ENCODE measurements around the gene MYBPH.

MYBPH gene

DNA sequence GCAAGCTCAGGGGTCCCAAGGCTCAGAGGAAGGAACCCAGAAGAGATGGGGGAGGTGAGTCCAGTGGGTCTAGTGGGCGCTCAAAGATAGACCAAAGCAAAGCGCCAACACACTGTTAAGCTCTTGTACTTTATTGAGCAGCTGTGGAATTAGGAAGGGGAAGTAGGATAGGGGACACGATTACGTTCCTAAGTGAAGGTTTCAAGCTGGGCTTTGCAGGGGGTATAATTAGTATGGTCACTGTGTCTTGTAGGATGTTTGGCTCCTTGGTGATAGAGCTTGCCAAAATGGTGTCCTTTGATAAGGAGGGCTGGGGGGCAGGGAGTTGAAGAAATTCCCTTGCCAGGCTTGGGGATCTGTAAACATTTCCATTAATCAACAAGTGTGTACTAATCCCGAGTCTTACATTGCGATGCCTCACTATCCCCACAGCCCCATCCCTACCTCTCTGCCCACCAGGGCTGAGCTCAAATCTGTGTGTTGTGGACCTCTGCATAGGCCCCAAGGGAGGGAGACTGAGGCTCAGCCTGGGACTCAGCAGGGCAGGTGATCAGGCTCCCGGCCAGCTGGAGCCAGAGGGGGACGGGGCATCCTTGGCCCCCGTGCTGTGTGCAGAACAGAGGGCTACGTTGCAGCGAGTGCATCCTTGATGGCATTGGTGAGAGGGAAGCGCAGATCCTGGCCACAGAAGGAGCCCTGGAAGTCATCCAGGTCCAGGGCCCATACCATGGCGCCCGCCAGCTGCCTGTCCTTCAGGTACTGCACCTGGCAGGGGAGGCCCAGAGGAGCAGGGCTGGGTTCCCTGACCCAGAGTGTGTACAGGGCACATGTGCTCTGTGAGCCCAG lies 3.4 kb upstream of the MYBPH start:
- H3K4me3 Mint-ChIP-seq = no peak overlapping the region
- peaks cover 3% of the 10 kb centered on the region for H3K27me3 Mint-ChIP-seq (ENCODE audit: low read depth)
- no peaks in the 10 kb centered on the region for H3K9me3 Mint-ChIP-seq
- no peak overlapping the region for H3K27ac Mint-ChIP-seq
- no peaks in the 10 kb centered on the region for H3K4me1 Mint-ChIP-seq (ENCODE audit: low read depth)
- no peaks in the 10 kb centered on the region for H3K36me3 Mint-ChIP-seq (ENCODE audit: low read depth)

DNA sequence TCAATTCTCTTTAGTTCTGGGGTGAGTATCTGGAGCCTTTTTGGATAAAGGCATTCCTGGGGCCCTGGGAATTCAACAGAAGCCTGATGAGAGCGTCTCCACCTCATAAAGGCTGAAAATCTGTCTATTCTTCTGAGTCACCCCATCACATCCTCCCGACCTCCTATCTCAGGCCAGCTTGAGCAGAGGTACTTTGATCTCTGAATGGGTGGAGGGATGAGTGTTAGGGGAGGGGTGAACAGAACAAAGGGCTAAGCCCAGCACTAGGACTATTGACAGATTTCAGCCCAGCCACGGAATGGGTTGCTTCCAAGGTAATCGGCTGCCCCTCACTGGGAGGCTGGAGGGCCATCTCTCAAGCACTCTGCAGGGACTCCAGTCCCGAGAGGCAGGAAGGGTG lies 2.5 kb upstream of the MYBPH start:
- Mint-ChIP-seq H3K27ac (no peak overlapping the region), H3K27me3 (ENCODE audit: low read depth) (peaks cover 3% of the 10 kb centered on the region), H3K9me3 (no peaks in the 10 kb centered on the region), H3K4me3 (no peak overlapping the region), H3K36me3 (ENCODE audit: low read depth) (no peaks in the 10 kb centered on the region), H3K4me1 (ENCODE audit: low read depth) (no peaks in the 10 kb centered on the region)

DNA sequence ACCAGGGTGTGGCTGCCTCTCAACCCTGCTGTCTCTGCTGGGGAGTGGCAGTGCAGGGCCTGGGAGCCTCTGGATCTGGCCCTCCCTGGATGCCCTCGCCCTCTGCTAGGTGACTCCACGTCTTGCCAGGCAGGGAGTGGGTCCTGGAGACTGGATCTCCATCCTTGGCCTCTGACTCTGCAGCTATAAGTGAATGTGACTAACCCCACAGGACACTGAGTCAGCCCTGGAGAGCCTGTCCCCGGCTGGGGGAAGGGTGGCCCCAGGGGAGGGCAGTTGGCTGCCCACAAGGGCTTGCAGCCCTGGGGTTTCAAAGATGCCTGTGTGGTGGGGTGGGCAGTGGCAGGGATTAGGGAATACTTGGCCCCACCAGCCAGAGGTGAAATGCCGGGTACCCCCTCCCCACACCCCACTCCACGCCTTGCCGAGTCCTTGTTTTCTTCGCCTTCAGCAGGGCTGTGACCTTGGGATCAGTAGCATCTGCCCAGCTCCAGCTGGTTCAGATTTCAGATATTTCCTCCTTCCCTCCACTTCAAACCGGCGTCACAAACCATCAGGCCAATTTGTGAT lies 1.9 kb upstream of the MYBPH start:
- H3K4me1 Mint-ChIP-seq (ENCODE audit: low read depth) = no peaks in the 10 kb centered on the region
- H3K9me3 Mint-ChIP-seq = no peaks in the 10 kb centered on the region
- no peak overlapping the region for H3K4me3 Mint-ChIP-seq
- no peak overlapping the region for H3K27ac Mint-ChIP-seq
- peaks cover 3% of the 10 kb centered on the region for H3K27me3 Mint-ChIP-seq (ENCODE audit: low read depth)
- no peaks in the 10 kb centered on the region for H3K36me3 Mint-ChIP-seq (ENCODE audit: low read depth)

DNA sequence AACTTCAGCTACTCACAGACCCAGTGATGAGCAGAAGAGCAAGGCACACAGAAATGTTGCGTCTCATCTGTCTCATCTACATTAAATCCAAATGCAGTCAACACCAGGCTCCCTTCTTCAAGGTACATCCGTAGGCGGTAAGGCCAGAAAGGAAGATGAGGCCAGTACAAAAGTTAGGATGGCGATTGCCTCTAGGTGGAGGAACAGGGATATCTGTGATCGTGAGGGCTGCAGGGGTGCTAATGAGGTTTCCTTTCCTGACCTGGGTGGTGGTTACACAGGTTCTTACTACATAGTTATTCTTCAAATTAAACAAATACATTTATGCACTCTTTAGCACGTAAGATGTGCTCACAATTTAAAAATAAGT lies 1.4 kb upstream of the MYBPH start:
- Mint-ChIP-seq H3K27ac (no peak overlapping the region), H3K4me1 (ENCODE audit: low read depth) (no peaks in the 10 kb centered on the region), H3K4me3 (no peak overlapping the region), H3K36me3 (ENCODE audit: low read depth) (no peaks in the 10 kb centered on the region), H3K9me3 (no peaks in the 10 kb centered on the region), H3K27me3 (ENCODE audit: low read depth) (peaks cover 3% of the 10 kb centered on the region)

DNA sequence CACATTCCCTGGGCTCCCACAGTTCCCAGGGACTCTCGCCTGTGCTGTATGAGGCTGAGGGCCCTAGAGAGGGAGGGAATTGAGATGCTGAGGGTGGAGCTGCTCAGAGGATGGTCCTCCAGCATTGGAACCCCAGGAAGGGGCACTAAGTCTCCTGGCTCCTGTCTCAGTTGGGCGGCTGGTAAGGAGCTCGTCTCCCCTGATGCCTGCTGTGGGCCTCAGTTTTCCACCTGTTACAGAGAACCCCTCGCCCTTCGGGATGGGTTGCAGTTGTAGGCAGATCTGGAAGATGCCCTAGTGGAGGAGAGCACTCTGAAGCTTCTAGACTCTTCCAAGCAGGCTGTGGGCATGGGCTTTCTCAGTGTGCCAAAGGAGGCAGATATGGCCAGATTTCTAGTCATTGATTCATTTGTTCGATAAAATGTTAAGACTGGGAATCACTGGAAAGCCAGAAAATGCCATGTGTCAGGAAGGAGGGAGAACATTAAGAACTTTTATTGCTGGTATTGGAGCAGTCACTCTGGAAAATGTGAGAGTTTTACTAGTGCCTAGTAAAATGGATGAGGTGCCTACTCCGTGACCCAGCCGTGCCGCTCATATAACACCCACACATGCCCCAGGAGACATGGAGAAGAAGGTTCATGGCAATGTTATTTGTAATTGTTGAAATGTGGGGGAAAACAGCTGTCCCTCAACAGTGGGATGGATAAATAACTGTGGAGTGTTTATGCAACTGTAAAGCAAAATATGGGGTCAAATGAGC lies 828 bp upstream of the MYBPH start:
- Mint-ChIP-seq H3K4me3 (no peak overlapping the region), H3K36me3 (ENCODE audit: low read depth) (no peaks in the 10 kb centered on the region)

DNA sequence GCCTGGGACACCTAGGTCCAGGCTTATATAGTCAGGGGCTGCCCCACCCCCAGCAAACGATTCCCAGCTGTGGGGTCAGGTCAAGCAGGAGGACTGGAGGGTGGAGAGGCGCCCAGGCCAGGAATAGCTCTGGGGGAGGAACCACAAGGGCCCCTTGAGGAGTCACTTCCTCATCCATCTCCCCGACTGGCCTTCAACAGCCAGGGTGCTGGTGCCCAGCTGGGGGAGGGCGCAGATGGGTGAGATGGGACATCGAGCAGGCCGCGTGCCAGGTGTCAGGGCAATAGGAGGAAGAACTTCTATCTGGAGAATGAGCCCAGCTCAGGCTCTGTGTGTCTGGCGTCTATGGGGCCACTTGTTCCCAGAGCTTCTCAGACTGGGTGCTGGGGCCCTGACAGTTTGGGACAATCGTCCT lies 208 bp upstream of the MYBPH start:
- Mint-ChIP-seq H3K9me3 (no peaks in the 10 kb centered on the region), H3K36me3 (ENCODE audit: low read depth) (no peaks in the 10 kb centered on the region), H3K4me1 (ENCODE audit: low read depth) (no peaks in the 10 kb centered on the region), H3K27me3 (ENCODE audit: low read depth) (peaks cover 3% of the 10 kb centered on the region), H3K27ac (no peak overlapping the region), H3K4me3 (no peak overlapping the region)

More for the DNA sequence above, 828 bp upstream of the MYBPH start:
- H3K9me3 Mint-ChIP-seq = no peaks in the 10 kb centered on the region
- H3K4me1 Mint-ChIP-seq (ENCODE audit: low read depth) = no peaks in the 10 kb centered on the region
- no peak overlapping the region for H3K27ac Mint-ChIP-seq
- H3K27me3 Mint-ChIP-seq (ENCODE audit: low read depth) = peaks cover 3% of the 10 kb centered on the region

DNA sequence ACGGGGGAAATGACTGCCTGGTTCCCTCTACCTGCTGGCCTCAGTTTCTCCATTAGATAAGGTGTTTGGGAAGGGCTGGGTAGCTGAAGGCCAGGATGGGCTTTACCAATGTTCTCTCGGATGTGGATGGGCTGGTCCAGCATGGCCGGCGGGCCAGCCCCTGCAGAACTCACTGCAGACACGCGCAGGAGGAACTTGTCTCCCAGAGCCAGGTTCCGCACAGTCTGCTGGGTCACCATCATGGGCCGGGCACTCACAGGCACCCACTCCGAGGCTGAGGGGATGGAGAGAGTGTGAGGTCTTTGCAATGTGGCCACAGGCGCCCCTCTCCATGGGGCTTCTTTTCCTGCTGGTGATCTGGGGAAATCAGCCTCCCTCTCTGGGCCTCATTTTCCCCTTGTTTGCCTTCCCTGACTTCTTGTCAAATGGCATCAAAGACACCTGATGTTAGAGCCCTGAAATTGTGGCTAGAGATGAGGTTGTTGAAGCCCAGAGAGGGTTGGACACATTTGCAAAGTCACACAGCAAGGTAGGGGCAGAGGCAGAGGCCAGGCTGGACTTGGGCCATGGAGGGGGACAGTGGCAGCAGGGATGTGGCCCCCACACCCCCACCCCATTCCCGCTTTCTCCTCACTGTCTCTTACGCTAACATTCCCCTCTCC lies 1.2 kb downstream of the MYBPH start:
- Mint-ChIP-seq H3K4me1 (ENCODE audit: low read depth) (no peaks in the 10 kb centered on the region), H3K9me3 (no peaks in the 10 kb centered on the region), H3K4me3 (no peak overlapping the region), H3K36me3 (ENCODE audit: low read depth) (no peaks in the 10 kb centered on the region), H3K27ac (no peak overlapping the region), H3K27me3 (ENCODE audit: low read depth) (peaks cover 3% of the 10 kb centered on the region)

DNA sequence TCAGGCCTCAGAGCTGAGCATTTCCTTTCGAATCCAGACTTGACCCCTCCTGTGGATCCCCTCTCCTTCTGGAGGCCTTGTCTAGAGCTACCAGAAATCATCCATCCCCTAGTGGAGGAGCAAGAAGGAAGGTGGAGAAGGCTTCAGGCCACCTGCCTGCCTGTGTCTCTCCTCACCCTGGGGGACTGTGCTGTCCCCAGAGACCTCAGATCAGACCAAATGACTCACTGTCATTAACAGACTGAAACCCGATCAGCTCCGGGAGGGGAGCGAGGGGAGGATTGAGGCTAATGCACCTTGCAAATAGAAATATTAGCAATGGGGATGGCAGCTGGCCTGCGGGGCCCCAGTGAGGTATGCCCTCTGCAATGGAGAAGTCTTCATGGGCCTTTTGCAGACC lies 2.1 kb downstream of the MYBPH start:
- Mint-ChIP-seq H3K9me3 (no peaks in the 10 kb centered on the region), H3K36me3 (ENCODE audit: low read depth) (no peaks in the 10 kb centered on the region), H3K27ac (no peak overlapping the region), H3K4me3 (no peak overlapping the region), H3K27me3 (ENCODE audit: low read depth) (peaks cover 3% of the 10 kb centered on the region), H3K4me1 (ENCODE audit: low read depth) (no peaks in the 10 kb centered on the region)

DNA sequence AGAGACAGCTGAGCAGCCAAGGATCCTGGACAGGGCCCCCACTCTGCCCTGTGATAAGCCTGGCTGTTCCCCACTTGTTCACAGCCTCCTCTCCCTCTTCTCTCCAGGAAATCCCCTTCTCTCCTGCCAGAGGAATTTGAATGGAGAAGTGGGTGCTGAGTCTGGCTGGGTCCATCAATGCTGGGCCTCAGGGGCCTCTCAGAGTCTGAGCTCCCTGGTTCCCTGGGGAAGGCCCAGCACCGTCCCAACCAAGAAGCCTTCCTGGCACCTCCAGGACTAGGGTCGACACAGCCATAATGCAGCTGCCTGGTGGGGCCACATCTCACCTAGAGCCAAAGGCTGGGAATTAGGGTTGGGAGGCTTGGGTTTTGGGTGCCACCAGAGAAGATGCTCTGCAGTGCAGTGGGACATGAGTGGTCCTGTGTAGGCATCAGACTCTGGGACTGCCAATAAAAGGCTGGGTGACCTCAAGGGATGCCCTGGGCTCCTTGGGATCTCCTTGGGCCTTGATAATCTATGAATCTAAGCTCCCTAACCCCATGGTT lies 2.5 kb downstream of the MYBPH start:
- Mint-ChIP-seq H3K9me3 (no peaks in the 10 kb centered on the region), H3K27me3 (ENCODE audit: low read depth) (peaks cover 3% of the 10 kb centered on the region), H3K4me1 (ENCODE audit: low read depth) (no peaks in the 10 kb centered on the region), H3K4me3 (no peak overlapping the region), H3K36me3 (ENCODE audit: low read depth) (no peaks in the 10 kb centered on the region), H3K27ac (no peak overlapping the region)

DNA sequence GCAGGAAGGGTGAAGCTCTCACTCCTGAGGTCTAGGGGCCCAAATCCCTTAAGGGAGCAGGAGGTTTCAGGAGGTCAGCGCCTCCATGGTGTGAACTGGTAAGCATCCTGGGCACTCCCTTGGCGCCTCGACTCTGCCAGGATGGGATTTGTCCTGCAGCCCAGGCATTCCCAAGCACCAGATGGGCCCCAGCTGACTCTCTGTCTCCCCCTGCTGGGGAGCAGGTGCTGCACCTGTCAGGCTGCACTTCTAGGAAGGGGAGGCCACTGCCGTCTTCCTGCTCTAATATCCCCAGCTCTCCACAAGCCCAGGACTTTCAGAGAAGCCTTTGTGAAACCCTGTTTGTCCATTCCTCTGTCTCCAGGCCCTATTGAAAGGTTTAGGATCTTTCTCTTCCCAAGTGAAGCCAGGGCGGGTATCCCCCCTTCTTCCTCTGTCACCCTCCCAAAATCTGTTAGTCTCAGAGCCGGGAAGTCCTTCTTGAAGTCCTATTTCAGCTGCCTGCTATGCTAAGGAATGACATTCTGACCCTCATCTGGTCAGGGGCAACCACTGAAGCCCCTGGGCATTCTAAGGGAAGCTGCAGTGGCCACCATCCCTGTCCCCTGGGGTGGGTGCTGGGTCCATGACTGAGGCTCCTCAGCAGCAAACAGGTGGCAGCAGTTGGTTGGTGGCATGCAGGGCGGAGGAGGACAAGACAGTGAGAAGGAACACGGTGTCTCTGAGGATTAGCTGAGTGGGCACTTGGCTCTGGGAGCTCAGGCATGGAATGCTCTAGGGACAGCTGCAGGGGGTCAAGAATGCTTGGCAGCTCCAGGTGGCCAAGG lies 3.2 kb downstream of the MYBPH start:
- Mint-ChIP-seq H3K4me1 (ENCODE audit: low read depth) (no peaks in the 10 kb centered on the region), H3K4me3 (no peak overlapping the region), H3K27me3 (ENCODE audit: low read depth) (no peaks in the 10 kb centered on the region), H3K27ac (no peak overlapping the region), H3K36me3 (ENCODE audit: low read depth) (no peaks in the 10 kb centered on the region), H3K9me3 (no peaks in the 10 kb centered on the region)

DNA sequence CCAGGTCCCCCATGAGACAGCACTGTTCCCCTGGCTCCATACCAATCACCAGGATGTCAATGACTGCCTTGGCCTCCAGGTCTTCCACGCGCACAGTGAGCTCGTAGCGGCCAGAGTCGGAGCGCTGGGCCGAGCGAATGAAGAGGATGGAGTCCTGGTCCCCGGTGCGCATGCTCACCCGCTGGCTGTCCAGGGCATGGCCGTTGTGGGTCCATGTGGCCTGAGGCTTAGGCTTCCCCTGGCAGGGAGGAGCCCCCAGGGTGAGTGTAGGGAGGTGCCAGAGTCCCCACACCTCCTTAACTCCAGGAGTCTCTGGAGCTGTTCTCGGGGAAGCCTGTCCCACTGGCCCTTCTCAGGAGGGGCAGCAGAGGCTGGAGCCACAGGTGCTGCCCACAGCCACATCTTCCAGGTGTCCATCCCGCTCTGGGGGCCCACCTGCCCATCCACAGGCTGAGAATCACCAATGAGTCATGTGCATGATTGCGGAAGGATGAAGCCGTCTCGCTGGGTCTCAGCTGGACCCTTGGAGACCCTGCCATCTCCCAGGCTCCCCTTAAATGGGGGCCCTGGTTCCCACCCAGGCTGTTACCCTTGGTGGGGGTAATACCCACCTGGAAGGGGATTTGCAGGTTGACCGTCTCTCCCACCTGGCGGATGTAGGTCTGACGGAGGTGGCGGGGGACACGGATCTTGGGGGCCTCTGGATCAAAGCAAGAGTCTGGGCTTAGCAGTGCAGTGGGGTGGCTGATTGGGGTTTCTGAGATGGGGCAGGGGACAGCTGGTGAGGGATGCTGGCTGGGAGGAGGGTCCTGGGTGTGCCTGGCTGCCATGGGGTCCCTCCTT lies 4.1 kb downstream of the MYBPH start:
- Mint-ChIP-seq H3K27me3 (ENCODE audit: low read depth) (no peaks in the 10 kb centered on the region), H3K27ac (no peak overlapping the region), H3K4me3 (no peak overlapping the region), H3K9me3 (no peaks in the 10 kb centered on the region), H3K36me3 (ENCODE audit: low read depth) (no peaks in the 10 kb centered on the region), H3K4me1 (ENCODE audit: low read depth) (no peaks in the 10 kb centered on the region)

DNA sequence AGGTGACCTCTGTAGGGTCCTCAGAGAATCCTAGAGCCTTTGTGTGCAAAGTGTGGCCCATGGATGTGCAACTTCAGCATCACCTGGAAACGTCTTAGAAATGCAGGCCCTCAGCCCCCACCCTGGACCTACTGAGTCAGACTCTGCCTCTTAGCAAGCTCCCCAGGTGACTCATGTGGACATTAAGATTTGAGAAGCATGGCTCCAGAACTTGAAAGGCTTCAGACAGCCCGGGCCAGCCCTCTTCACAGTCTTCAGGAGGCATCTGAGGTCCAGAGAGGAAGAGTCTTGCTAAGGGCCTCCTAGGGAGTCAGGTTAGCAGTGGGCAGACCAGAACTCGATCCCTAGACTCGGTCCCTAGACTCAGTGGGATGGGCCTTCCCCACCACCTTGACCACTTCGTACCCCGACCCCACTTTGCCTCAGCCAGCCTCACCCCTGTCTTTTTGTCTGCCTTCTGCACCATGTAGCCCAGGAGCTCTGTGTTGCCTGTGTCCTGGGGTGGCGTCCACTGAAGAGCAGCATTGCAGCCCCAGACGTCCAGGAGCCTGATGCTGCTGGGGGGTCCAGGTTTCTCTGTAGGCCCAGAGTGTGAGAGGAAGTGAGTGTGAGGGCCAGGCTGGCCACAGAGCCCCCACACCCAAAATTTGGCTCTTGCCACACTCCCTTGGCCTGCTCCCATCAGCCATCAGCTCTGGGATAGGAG lies 4.8 kb downstream of the MYBPH start:
- Mint-ChIP-seq H3K9me3 (no peaks in the 10 kb centered on the region), H3K4me1 (ENCODE audit: low read depth) (no peaks in the 10 kb centered on the region), H3K4me3 (no peak overlapping the region), H3K36me3 (ENCODE audit: low read depth) (no peaks in the 10 kb centered on the region), H3K27me3 (ENCODE audit: low read depth) (no peaks in the 10 kb centered on the region), H3K27ac (no peak overlapping the region)

Measured in T-helper 1 cell treated with Interleukin-12 subunit alpha and Interleukin-12 subunit beta and Interleukin-4 antibody, amounts not matched to agents 30 μg/mL and 1 μg/mL, for 36 hours (primary cell).